ENCODE data around the gene DMAC1.

DMAC1 gene

GRCh38 chr9:7782400-7783120, 17.0 kb downstream of the DMAC1 start:
- DNase-seq, result no peak

DNA sequence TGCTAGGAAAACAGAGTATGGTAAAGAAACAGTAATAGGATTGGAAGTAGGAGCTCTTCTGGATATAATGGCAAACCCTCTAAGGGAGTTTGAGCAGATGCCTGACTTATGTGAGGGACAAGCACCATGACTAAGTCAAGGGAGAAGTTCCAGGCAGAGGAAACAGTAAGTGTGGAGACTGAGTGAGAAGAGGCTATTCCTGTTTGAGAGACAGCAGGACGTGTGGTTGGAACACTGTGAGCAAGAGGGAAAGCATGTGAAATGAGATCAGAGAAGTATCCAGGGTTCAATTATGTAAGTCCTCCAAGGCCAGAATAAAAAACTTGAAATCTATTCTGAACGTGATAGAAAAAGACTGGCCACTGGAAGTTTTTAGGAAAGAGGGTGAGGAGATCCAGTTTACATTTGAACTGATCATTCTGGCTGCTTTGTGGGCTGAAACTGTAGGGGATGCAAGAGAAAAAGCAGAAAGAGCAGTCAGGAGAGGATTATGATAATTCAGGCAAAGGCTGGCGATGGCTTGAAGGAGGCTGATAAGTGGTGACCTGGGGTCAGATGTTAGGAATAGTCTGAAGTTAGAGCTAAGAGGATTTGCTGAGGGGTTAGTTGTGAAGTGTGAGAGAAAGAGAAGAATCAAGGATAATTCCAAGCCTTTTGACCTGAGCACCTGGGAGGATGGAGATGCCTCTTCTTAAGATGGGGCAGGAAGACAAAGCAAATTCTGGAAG, 19.2 kb downstream of the DMAC1 start:
- no peak for DNase-seq

GRCh38 chr9:7778851-7779600, 20.6 kb downstream of the DMAC1 start:
- DNase-seq, result no peak

DNA sequence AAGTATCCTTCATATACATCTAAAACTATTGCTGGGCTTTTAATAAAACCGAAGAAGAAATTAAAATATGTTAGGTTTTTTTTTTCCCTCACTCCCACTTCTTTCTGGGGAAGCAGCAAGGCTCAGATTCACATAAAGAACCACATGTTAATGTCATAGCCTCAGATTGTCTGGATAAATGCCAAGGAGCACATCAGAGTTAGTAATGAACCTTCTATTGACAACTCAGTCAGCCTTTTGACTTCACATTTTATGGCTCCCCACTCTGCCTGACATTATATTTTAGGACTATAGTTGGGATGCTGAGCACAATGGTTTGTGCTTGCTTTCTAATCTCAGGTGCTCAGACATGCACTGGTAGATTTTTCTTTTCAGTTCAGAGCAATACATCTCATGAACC, 21.8 kb downstream of the DMAC1 start:
- no peak for DNase-seq

GRCh38 chr9:7770111-7770510, 29.5 kb downstream of the DMAC1 start:
- no peak for DNase-seq

DNA sequence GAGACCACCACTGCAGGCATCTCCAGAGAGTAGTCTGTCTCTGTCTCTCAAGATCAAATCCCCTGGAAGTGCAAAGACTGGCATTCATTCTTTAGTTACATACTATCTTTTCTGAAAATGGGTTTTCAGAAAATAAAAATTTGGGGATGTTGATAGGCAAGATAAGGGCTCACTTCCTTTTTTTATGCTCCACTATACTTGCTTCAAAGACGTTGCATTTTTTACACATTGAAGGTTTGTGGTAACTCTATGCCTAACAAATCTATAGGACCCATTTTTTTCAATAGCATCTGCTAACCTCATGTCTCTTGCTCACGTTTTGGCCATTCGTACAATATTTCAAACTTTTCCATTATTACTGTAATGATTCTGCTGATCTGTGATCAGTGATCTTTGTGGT, 37.0 kb downstream of the DMAC1 start:
- no peak for DNase-seq

- DNase-seq, result no peak
These were observed 39.6 kb downstream of the DMAC1 start for GRCh38 chr9:7760014-7760415.

DNA sequence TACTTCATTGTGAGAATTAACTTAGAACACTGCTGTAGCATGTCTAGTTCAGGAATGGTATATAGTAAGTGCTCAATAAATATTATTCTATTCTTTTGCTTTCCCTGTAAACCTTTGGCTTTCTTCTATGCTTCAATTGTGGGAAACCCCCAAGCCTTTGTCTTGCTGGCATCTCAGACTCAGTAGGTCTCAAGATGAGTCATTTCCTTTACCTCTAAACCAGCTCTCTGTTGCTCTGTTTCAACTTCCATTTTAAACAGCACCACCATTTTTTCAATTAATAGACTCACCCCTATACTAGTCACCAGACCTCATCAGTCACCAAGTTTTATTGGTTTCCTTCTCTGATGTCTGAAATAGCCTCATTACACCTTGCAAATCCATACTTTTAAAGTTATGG, 43.5 kb downstream of the DMAC1 start:
- DNase-seq, result no peak

DNA sequence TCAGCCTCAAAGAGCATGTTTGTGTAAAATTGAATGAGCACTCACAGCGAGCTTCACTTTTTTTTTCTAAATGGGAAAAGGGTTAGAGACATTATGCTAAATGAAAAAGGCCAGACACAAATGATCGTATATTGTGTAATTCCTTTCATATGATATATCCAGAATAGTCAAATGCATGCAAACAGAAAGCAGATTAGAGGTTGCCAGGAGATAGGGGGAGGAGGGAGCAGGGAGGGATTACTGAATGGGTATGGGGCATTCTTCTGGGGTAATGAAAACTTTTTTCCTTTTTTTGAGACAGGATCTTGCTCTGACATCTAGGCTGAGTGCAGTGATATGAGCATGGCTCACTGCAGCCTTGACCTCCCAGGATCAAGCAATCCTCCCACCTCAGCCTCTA, 47.1 kb downstream of the DMAC1 start:
- DNase-seq, result no peak

Data from activated CD4-positive, alpha-beta T cell treated with anti-CD3 and anti-CD28 coated beads for 1 hour (primary cell).